HepG2 (cell line): Measurements from ENCODE around the gene PPM1E. TPM values are rescaled to one million over a fixed set of nuclear protein-coding genes. Genes with fewer than 3 reads are reported as not detected.
"Not testable (repeated sequence)": the region's sequence is repeated elsewhere in the genome, so short reads cannot be mapped to it uniquely, and the experiment has no call there.

Experiments
- ATAC-seq: fragments of 200-7000 bp; cut with Tn5 transposase; 3 replicates; pipeline ENCODE4 v1.9.1; 2020; ENCODE audit warnings: mild to moderate bottlenecking, moderate library complexity
- BruUV-seq: library from RNA; stranded (reverse); fragments of 400-500 nt; replicated peaks from 2 replicates; lab custom pipeline; 2021; lab: Mats Ljungman, UMichigan
- CTCF ChIA-PET: fragments of 300-600 bp; formaldehyde crosslinking; extraction: SDS; loops from one replicate; lab custom pipeline; 2021; ENCODE audit warnings: low total read pairs, inconsistent platforms, low intra/inter-chr PET ratio; lab: Yijun Ruan, JAX
- POLR2A ChIA-PET: fragments of 350-600 bp; sonication (Branson Sonifier 250); formaldehyde crosslinking; loops from one replicate; lab custom pipeline; 2020; ENCODE audit warnings: antibody characterized with exemption, inconsistent platforms; lab: Yijun Ruan, JAX
- DNase-seq: peaks from one replicate; pipeline ENCODE4 v3.0.0-alpha.2; 2015; ENCODE audit warnings: low spot score
- FAIRE-seq: peaks from 3 replicates; lab custom pipeline; 2011; peaks lifted over from hg19 to GRCh38; lab: Jason Lieb, UNC
- H2AFZ ChIP-seq: one replicate; pipeline ENCODE4 v1.6.1; 2011; ENCODE audit warnings: low read length, inconsistent platforms
- H3K27ac ChIP-seq: fragments of 300-600 bp; 3 replicates; pipeline ENCODE4 v1.8.0; 2011; ENCODE audit warnings: mixed run types, mild to moderate bottlenecking, mixed read lengths, low read length, inconsistent platforms; ENCODE audit not compliant: insufficient read depth; ENCODE audit errors: extremely low read length
- H3K27me3 ChIP-seq, 2 experiments: fragments of 200-600 bp in 1 of 2; 2 replicates in 1 of 2; 3 replicates in 1 of 2; pipeline versions ENCODE4 v1.6.0 to v1.8.0; 2011; ENCODE audit warnings: low read length in 2 of 2, mild to moderate bottlenecking in 2 of 2, moderate library complexity in 2 of 2, inconsistent platforms in 1 of 2; ENCODE audit not compliant: insufficient read depth in 2 of 2, control insufficient read depth in 1 of 2
- H3K36me3 ChIP-seq, 2 experiments: fragments of 200-600 bp in 1 of 2; replicated peaks in 1 of 2; 2 replicates in 1 of 2; 3 replicates in 1 of 2; pipeline versions ENCODE4 v1.5.1 to v1.8.0; 2011; ENCODE audit warnings: low read length in 2 of 2, inconsistent platforms in 1 of 2; ENCODE audit not compliant: insufficient read depth in 2 of 2, control insufficient read depth in 1 of 2
- H3K4me1 ChIP-seq: 2 replicates; pipeline ENCODE4 v1.5.1; 2012; ENCODE audit warnings: low read length, inconsistent platforms; ENCODE audit not compliant: insufficient read depth
- H3K4me2 ChIP-seq: 2 replicates; pipeline ENCODE4 v1.6.0; 2011; ENCODE audit warnings: low read depth, low read length, inconsistent platforms
- H3K4me3 ChIP-seq, 3 experiments: fragments of 200-600 bp in 1 of 3; sonication (generic), shearing (Covaris generic) in 1 of 3; replicated peaks in 1 of 3; 2 replicates each; pipeline ENCODE4 v1.5.1; 2011 to 2016; ENCODE audit warnings: low read length in 3 of 3, inconsistent platforms in 2 of 3, low read depth in 2 of 3, mild to moderate bottlenecking in 2 of 3, control low read depth in 1 of 3, mixed read lengths in 1 of 3; ENCODE audit not compliant: insufficient read depth in 1 of 3
- H3K79me2 ChIP-seq: one replicate; pipeline ENCODE4 v1.6.1; 2011; ENCODE audit warnings: low read length, inconsistent platforms; ENCODE audit not compliant: insufficient read depth
- H3K9ac ChIP-seq: 2 replicates; pipeline ENCODE4 v1.6.0; 2011; ENCODE audit warnings: mild to moderate bottlenecking, low read depth, low read length, inconsistent platforms; ENCODE audit not compliant: insufficient read depth
- H3K9me3 ChIP-seq: 2 replicates; pipeline ENCODE4 v1.5.1; 2012; ENCODE audit warnings: mild to moderate bottlenecking, low read length
- H4K20me1 ChIP-seq: 2 replicates; pipeline ENCODE4 v1.6.0; 2011; ENCODE audit warnings: inconsistent platforms, mild to moderate bottlenecking, low read length, moderate library complexity; ENCODE audit not compliant: insufficient read depth
- GZF1 ChIP-seq: sonication (generic); formaldehyde crosslinking; IDR thresholded peaks from 2 replicates; pipeline ENCODE4 v1.5.1; 2020; ENCODE audit warnings: mild to moderate bottlenecking, missing genetic modification reagents
- HMGXB3 ChIP-seq: sonication (generic); formaldehyde crosslinking; IDR thresholded peaks from 2 replicates; pipeline ENCODE4 v1.4.0; 2020; ENCODE audit warnings: missing genetic modification reagents, borderline replicate concordance
- MNT ChIP-seq: fragments of 450-650 bp; IDR thresholded peaks from 2 replicates; pipeline ENCODE4 v1.6.1; 2016
- RELA ChIP-seq: sonication (generic); formaldehyde crosslinking; IDR thresholded peaks from 2 replicates; pipeline ENCODE4 v1.4.0; 2020; ENCODE audit warnings: missing genetic modification reagents
- SP1 ChIP-seq, 2 experiments: fragments of 450-650 bp in 1 of 2; sonication (generic) in 1 of 2; formaldehyde crosslinking in 1 of 2; IDR thresholded peaks; 2 replicates each; pipeline versions ENCODE4 v1.4.0 to v1.6.1; 2016 to 2020; ENCODE audit warnings: missing genetic modification reagents in 1 of 2
- ZNF138 ChIP-seq: sonication (generic); formaldehyde crosslinking; IDR thresholded peaks from 2 replicates; pipeline ENCODE4 v1.5.0; 2020; ENCODE audit warnings: mild to moderate bottlenecking, low read depth, missing genetic modification reagents
- ZNF292 ChIP-seq: sonication (generic); formaldehyde crosslinking; IDR thresholded peaks from 2 replicates; pipeline ENCODE4 v1.8.1; 2022; ENCODE audit warnings: mild to moderate bottlenecking, low read depth, missing genetic modification reagents, borderline replicate concordance
- ZNF441 ChIP-seq: sonication (generic); formaldehyde crosslinking; IDR thresholded peaks from 2 replicates; pipeline ENCODE4 v1.7.0; 2021; ENCODE audit warnings: missing genetic modification reagents, borderline replicate concordance
- WGBS: methylation state at CpG from one replicate; pipeline ENCODE4 v1.1.6; 2017; ENCODE audit warnings: low lambda C conversion rate; 5-methylcytosine and 5-hydroxymethylcytosine counted together
- in situ Hi-C: cut with HindIII; loops from 2 replicates; pipeline ENCODE4 v1.10.0; 2017; ENCODE audit warnings: low pct_unique_long_range_greater_than_20kb; ENCODE audit not compliant: extremely low pct_ligation_motif_present
- intact Hi-C: fragments of 100-400 bp; cut with micrococcal nuclease; formaldehyde crosslinking; loops from one replicate; pipeline ENCODE4 v1.10.0; 2022; ENCODE audit not compliant: unreplicated experiment
- polyA plus RNA-seq, 8 experiments: library from polyadenylated mRNA; depleted of rRNA in 3 of 8; stranded (reverse) in 7 of 8; unstranded in 1 of 8; fragments of >200 nt; fragmentation: Illumina TruSeq in 4 of 8; extraction: Trizol in 4 of 8; gene quantifications; 2 replicates each; pipeline versions ENCODE4 v1.2.1 to v1.2.3, GENCODE V29; 2011 to 2016; ENCODE audit warnings: low read depth in 4 of 8, missing spikeins in 1 of 8, mixed read lengths in 1 of 8; ENCODE audit not compliant: insufficient read depth in 1 of 8
- total RNA-seq, 5 experiments: library from RNA; depleted of rRNA; stranded (reverse); fragments of >200 nt; fragmentation: Illumina TruSeq; extraction: Trizol; gene quantifications; 2 replicates each; pipeline ENCODE4 v1.2.3, GENCODE V29; 2016; ENCODE audit warnings: low read depth in 1 of 5

Gene PPM1E
- total and polyA plus RNA-seq, 2 of the 13 experiments (the other 11 are each of a cell fraction or from before 2014, with no cell fraction given): 0.15 TPM; not detected in 1

- TF ChIP-seq SP1 (IDR thresholded peaks at IDR 0.05) (no peak), SP1 (CRISPR knock-in tag; IDR thresholded peaks at IDR 0.05) (no peak), ZNF138 (CRISPR knock-in tag) (no peak)
- TF ChIP-seq, all 625 proteins: peak for 0
These were observed 191.8 kb downstream of the PPM1E start (continued) for GRCh38 chr17:58947411-58947810.

- Histone ChIP-seq H3K36me3 (no peaks in the 10 kb centered on the region), H2AFZ (no peak overlapping the region), H3K9ac (no peak overlapping the region), H4K20me1 (no peaks in the 10 kb centered on the region), H3K4me3 (no peak overlapping the region), H3K27ac (no peak overlapping the region), H3K4me2 (no peak overlapping the region), H3K9me3 (peaks cover 25% of the 10 kb centered on the region), H3K27me3 (no peaks in the 10 kb centered on the region; a peak in 1 of 5 replicates), H3K4me1 (no peaks in the 10 kb centered on the region), H3K79me2 (no peaks in the 10 kb centered on the region)
- FAIRE-seq (no peak), ATAC-seq (no peak), DNase-seq (no peak)
- TF ChIP-seq ZNF441: no peak
- no peak for TF ChIP-seq RELA (CRISPR knock-in tag)
- TF ChIP-seq ZNF292 (CRISPR knock-in tag): no peak
- peak; percentile 85 for TF ChIP-seq MNT
- TF ChIP-seq HMGXB3 (CRISPR knock-in tag): no peak
- no peak for TF ChIP-seq GZF1 (CRISPR knock-in tag)
- 7% methylated on average over 3 of the region's 3 CpGs for WGBS
- BruUV-seq: no TSS peak
- intact Hi-C loops (no loop called here), in situ Hi-C loops (no loop called here)
- ChIA-PET CTCF (no interaction called here), POLR2A (no interaction called here)
These were observed 192.2 kb downstream of the PPM1E start for GRCh38 chr17:58947824-58948223.

GRCh38 chr17:58954358-58954757 is 198.7 kb downstream of the PPM1E start:
- H3K4me1 ChIP-seq, intact Hi-C loops, CTCF ChIA-PET, H2AFZ ChIP-seq, H3K27me3 ChIP-seq, POLR2A ChIA-PET, H3K9ac ChIP-seq, in situ Hi-C loops, DNase-seq, H3K79me2 ChIP-seq, BruUV-seq, ATAC-seq, H3K4me2 ChIP-seq, FAIRE-seq, H4K20me1 ChIP-seq, H3K36me3 ChIP-seq, H3K27ac ChIP-seq, H3K4me3 ChIP-seq: not testable (repeated sequence)
- 67% methylated on average over 2 of the region's 2 CpGs for WGBS
- peaks cover 23% of the 10 kb centered on the region for H3K9me3 ChIP-seq
